NOMO-1 (cell line): ENCODE measurements around the gene USPL1.

Experiments used
- DNase-seq, 2 experiments: peaks; one replicate each; lab custom pipeline; 2025; ENCODE audit not compliant: unreplicated experiment in 2 of 2; lab: John Stamatoyannopoulos, UW

USPL1 gene

DNA sequence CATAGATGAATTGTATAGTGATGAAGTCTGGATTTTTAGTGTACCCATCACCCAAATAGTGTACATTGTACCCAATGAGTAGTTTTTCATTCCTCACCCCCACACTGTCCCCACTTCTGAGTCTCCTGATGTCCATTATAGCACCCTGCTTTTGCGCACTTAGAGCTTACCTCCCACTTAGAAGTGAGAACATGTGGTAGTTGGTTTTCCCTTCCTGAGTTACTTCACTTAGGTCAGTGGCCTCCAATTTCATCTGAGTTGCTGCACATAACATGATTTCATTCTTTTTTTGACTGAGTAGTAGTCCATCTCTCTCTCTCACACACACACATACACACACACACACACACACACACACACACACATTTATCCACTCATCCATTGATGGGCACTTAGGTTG, 74.4 kb downstream of the USPL1 start:
- no peak for DNase-seq

DNA sequence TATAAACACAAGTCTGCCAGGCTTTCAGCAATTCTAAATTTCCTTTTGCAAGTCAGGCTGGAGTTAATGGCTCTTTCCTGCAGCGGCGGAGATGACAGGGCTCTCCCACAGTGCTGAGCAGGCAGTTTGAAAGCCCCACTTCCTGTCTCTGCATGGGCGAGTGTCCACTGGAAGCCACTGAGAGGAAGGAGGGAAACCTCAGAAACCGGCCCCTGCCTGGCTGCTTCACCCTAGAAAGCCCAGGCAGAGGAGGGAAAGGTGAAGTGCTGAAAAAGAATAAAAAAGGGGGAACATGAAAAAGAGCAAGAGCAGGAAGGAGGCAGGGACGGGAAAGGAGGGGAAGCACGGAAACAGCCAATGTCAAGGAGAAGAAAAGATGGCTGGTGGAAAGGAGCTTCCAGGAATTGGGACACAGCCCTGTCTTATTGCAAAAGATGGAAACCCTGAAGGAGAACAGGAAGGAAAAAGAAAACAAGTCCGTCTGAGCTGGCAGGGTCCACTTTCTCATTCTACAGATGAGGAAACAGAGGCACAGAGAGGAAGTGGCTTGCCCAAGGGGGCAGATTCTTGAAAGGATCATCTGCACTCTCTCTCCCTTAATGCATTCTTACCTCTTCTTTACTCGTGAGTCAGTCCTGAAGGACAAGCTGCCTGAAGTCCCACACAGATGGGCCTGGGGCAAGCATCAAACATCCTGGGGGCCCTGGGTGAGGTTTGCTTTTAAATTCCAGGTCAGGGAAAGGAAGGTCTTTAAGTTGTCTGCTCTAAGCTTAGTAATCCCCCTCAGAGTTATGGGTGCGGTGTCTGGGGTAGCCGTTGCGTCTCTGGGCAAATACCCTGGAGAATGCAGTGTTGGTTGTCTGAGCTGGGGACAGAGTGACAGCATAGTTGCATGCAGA, 78.8 kb downstream of the USPL1 start:
- DNase-seq, result peak; percentile 68 to 77

DNA sequence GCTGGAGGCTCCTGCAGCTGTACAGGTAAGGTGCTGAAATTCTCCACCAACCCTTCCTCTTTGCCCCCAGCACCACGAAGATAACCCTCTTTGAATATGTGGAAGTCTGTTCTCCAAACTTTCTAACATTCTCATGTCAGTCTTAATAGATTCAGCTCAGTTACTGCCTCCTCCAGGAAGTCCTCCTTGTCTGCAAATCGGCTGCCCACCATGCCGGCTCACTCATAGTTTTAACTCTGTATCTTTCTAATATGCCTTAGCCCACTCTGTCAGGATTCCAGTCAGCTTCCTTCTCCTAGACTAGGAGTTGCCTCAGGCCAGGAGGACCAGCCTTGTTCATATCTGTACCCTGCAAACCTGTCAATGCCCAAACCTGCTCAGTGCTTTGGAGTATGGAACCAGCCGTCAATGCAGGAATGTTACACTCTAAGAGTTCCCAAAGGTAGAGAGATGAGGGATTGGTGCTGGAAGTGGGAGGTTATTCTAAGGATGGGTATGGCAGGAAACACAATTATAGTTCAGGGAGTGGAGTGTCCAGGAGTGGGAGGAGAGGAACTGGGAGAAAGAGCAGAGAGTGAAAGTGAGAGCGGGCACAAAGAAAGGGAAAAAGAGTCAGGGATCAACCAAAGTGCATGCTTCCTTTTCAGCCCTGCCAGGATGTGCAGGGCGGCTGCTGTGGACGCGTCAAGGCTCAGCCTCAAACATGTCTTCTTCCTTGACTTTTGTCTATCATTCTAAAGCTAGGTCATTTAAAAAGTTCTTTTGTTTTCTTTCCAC, 79.6 kb downstream of the USPL1 start:
- no peak for DNase-seq

DNA sequence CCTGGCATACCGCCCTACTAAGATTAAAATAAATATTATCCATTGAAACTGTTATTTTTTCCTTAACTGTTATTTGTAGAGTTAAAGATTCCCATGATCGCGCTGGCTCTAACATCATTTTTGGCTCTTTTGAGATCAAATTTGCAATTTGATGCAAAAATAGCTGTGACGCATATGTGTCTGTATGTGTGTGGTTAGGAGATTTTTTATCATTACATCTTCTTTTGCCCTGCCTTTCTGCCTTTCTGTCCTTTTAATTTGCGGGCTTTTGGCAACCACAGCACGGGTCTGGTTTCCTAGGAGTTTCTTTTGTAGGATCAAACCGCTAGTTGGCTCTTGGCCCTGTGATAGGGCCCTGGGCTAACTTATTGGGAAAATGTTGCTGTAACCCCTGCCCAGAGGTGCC, 80.3 kb downstream of the USPL1 start:
- no peak for DNase-seq

DNA sequence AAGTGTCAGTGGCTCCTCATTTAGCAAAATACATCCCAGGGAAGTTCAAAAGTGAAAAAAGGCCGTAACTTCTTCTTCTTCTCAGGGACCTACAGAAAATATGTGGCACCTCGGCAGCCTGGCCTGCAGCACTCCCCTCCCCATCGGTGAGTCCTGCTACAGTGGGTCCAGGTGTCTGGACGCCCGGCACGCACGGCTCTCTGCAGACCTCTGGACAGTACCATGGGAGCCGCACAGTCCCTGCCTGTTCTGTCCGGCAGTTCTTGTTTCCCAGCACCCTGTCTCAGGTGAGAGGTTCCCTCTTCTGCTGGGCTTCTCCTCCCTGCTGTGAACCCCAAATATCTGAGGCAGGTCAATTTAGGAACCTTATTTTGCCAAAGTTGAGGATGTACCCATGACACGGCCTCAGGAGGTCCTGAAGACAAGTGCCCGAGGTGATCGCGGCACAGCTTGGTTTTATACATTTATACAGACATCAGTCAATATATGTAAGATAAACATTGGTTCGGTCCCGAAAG, 80.8 kb downstream of the USPL1 start:
- no peak for DNase-seq

DNA sequence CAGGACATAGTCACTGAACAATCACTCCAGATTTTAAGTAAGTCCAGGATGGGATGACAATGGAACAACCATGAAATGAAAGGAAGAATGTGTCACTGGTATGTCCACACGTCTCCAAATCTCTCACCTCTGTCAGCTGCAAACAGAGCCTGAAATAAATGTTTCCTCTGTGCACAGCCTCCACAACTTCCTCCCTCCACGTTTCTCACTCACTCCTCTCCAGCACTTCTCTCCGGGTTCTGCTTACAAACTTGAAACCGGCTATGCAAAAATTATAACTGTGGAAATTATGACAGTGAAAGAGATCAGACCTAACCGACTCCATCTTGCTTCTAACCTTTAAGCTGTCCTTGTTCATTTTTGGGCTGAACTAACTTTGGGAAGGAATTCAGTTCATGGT, 82.6 kb downstream of the USPL1 start:
- DNase-seq, result peak; percentile 18 to 44

DNA sequence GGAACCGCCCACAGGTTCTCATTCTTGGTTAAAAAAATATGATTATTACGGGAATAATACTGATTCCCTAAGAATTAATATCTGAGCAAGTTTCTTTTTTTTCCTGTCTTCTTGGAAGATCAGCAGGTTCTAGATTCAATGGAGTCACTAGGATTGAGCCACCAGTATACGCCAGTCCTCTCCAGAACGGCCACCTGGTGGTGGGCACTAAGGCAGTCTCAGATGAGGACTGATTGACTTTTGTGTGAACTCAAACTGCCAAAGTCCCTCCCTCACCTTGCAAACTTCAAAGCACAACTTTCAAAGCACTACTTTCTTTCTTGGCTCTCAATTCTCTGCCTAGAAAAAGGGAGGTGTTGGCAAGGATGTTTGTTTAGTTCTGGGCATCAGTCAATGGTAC, 84.3 kb downstream of the USPL1 start:
- no peak for DNase-seq

DNA sequence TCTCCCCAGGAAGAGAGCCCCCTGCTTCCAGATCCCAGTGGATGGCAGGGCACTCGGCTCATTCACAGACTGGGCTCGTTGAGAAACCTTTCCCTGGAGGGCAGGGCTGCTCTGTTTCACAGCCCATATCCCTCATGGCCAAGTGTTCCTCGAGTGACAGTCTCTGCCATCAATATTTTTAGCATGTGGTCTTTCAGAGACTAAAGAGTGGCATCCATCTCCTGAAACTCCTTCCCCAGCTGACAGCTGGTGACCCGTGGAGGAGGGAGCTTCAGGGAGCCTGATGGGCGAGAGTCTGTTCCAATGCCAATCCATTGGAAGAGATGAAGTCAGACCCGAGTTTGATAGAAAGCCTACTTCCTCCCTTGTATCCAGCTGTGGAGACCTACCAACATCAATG, 86.9 kb downstream of the USPL1 start:
- no peak for DNase-seq

DNA sequence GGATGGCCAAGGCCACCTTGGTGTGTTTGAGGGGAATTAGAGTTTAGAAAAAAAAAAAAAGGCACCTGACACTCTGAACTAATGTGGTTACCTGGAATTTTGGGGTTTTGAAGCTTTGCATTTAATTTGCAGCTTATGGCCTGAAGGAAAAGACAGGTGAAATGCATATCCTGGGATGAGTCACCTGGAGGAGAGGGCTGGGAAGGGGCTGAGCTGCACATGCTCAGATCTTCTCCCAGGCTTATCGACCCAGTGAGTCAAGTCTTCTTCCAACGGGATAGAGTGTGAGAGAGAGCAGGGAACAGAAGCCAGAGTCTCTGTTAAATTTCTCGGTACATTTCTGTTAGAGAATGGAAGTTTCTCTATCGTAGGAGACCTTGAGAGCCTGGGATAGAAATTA, 88.0 kb downstream of the USPL1 start:
- no peak for DNase-seq

DNA sequence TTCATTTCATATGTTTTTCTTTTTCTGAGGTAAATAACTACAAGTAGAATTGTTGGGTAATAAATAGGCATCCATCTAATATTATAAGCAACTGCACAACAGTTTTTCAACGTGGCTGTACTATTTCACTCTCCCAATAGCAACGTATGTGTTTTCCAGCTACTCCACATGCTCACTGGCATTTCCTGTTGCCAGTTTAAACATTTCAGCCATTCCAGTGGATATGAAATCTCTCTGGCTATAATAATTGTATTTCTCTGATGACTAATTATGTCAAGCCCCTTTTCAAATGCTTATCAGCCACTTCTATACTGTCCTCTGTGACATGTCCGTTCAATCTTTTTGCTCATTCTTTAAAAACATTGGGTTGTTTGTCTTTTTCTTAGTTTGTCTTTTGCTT, 90.8 kb downstream of the USPL1 start:
- DNase-seq, result no peak
